DMS 273 (cell line): Measurements from ENCODE around the gene C4orf54.

Experiments used
- DNase-seq: peaks from one replicate; lab custom pipeline; 2025; ENCODE audit not compliant: unreplicated experiment; lab: John Stamatoyannopoulos, UW

C4orf54 gene

DNA sequence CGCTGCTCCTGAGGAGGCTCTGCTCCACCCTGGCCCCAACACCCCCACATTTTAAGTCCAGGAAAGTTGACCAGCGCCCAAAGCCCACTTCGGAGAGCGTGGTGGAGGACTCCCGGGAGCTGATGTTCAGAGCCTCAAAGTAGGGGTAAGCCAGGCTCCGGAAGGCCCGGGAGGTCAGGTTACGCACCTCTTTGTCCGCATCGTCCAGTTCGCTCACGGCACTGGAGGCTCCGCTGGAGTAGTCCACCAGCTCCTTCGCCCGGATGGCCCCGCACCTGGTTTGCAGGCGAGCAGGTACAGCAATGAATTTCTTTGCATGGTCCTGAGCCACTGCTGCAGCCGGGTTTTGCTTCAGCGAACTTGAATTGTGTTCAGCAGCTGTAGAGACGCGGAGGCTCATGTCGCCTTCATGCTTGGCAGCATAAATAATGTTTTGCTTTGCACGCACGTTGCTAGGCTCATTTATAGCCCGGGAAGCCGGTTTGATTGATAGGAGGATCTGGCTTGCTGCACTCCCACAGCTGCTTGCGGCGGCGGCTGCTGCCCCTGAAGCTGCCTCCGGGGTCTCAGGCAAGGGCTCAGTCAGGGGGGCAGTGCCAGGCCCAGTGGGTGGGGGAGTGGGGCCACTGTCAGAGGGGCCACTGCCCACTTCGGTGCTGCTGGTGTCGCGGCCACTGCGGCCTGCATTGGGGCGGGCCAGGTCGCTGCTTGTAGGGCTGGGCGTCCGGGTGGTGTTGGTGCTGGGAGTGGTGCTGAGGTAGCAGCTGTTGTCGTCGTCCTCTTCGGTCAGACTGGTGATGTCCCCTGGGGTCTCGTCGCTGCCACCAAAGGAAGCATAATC lies 4.8 kb downstream of the C4orf54 start:
- DNase-seq: no peak

DNA sequence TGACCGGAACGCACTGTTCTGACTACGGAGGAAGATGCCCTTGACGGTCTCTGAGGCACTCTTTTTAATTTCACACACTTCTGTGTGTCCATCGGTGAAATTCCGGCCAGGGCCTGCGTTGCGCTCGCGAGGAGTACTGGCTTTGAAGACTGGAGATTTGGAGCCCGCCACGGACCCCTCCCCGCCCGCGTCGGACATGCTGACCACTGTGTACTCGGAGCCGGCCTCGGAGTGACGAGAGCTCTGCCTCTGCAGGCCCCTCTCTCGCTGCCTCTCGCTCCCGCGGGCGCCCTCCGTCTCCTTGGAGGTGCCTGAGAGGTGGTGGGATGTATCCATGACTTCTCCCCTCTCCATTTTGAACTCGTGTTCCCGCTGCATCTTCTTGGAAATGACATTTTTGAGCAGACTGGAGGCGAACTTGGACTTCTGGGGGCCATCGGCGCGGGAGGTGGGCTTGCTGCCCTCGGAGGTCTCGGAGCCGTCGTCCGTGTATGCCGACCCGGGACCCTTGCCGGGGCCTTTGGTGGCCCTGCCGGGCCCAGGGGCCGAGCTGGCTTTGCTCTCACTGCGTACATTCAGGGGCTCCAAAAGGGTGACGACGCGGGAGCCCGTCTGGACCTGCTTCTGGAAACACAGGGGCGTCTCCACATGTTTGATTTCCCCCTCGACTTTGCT lies 5.7 kb downstream of the C4orf54 start:
- DNase-seq: no peak

DNA sequence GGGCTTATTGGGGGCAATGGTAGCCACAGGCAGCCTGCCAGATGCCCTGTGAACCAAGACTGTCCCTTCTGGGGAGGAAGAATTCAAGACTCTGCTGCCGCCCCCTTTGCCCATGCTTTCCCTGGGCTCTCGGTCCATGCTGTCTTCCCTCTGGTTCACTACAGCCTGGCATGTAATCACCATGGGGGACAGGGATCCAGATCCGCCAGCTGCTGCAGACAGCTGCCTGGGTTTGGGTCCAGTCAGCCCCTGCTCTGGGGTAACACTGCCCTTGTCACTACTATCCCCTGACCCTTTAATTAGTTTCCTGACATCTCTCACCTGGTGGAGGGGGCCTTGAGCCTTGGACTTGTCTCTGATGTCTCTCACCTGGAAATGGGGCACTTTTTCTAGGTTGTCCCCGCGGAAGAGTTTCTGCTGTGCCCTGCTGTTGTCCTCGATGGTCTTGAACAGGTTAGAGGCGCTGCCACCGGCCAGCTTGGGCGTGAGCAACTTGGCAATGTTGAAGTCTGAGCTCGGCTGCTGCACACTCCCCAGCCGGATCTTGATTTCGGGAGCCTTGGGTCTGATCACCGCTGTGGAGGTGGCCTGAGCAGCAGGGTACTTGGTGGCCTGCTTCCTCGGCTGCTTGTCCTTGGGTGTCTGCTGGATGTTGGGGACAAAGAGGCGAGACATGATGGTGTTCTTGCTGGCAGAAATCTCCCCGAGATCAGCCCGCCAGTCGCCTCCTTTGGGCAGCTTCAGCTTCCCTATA lies 6.4 kb downstream of the C4orf54 start:
- DNase-seq: no peak

DNA sequence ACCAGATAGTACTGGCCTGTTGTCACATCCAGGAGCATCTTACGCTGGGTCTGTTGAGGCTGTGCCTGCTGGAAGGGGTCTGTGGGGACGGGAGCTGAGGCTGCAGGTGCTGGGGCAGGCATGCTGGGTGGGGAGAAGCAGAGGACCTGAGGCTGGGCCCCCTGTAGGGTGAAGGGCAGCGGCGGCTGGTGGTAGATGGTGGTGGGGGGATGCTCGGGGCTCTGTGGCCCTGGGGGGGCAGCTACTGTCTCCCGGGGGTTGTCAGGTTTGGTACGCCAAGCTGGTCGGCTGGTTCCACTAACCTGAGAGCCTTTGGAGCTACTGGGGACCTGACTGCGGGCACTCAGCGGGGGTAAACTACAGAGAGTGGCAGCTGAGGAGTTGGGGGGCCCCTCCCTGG lies 7.8 kb downstream of the C4orf54 start:
- no peak for DNase-seq

DNA sequence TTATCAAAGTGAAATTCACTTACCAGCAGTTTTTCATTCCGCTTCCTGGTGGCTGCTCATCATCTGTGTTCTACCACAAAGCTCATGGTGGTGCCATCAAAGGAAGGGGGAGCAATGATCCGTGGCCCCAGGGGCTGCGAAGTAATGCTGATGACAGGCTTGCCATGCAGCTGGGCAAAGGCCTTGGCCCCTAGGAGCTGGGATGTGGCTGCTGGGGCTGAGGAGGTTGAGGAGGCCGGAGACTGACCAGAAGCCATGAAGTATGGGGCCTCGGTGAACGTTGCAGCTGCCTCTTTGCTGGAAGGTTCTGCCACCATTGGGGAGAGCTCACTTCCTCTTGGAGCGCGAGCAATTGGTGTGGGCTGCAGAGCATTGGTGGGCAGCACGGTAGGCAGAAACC lies 8.4 kb downstream of the C4orf54 start:
- DNase-seq: no peak

DNA sequence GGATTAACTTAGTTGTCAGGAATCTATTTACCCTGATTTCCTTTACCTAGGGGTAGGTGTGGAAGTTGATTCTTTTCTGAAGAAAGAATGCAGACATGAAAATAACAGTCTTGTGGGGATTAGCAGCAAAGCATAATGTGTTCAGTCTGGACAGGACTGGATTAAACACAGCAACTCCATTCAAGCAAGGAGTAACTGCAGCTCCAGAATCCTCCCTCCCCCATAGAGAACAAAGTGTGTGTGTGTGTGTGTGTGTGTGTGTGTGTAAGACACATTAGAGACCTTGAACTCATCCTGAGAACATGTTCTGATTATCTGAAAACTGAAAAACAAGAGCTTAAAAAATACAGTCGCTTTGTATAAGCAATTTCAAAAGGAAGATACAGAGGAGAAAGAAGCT lies 9.3 kb downstream of the C4orf54 start:
- peak; percentile 19 for DNase-seq

DNA sequence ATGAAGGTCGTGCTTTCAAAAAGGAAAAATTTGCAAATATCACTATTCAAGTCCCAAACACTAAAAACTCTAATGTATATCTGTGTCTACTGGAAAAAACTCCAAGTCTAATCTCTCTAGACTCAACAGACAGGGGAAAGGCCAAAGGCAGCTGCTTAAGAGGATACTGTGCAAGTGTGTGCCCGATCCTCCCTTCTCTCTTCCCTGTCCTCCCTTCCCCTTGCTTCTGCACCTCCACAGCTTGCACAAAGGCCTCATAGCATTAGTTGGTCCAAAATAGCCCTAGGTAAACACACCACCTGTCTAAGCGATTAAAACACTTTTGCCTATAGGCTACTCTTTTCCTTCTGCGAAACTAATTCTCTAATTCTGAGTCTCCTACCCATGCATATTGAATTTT lies 10.6 kb downstream of the C4orf54 start:
- DNase-seq: peak; percentile 5

DNA sequence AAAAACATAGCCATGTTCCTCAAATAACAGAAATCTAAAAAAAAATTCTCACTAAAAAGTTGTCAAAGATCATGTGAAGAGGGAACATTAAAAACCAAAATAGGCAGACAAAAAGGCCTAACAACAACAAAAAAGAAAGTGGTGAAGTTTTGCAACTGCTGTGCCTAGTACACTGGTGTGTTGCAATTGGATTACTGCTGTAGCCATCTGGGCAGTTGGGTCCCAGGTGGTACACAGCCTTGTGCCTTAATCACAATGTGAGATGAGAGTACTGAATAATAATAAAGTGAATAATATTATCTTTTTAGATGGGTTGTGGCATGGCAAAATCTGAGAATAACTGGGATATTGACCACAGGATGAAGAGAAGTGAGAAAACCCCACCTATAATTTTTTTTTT lies 12.0 kb downstream of the C4orf54 start:
- peak; percentile 68 for DNase-seq

DNA sequence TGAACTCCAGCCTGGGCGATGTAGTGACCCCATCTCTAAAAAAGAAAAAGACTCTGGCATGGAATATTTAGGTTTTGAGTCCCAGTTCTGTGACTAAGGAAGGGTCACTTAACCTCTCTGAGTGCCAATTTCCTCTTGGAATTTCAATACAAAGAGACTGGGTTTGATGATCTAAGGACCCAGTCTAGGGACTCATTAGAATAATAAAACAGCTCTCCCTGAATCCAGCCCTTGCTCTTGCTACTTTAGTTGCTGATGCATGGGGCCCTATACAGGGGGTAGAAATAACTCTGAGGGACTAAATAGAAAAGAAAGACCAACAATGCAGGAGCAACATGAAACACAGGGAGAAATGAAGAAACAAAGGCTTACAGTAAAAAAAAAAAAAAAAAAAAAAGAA lies 12.6 kb downstream of the C4orf54 start:
- DNase-seq: no peak

DNA sequence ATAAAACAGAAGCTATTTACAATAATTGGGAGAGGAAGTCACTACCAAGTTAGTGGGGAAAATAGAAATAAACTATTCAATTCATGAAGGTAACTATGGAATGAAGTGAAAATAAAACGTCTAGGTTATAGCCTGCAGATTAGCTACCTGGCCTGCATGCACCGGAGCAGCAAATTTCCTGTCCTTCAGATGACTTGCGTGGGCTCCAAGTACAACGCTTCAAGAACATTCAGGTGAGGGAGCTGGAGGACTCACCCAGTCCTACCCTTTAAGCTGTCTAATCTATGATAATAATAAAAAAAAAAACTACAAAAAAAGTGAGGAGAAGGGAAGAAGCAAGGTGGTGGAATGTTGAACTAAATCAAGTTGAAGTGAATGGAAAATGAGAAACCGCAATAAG lies 13.2 kb downstream of the C4orf54 start:
- DNase-seq: no peak

DNA sequence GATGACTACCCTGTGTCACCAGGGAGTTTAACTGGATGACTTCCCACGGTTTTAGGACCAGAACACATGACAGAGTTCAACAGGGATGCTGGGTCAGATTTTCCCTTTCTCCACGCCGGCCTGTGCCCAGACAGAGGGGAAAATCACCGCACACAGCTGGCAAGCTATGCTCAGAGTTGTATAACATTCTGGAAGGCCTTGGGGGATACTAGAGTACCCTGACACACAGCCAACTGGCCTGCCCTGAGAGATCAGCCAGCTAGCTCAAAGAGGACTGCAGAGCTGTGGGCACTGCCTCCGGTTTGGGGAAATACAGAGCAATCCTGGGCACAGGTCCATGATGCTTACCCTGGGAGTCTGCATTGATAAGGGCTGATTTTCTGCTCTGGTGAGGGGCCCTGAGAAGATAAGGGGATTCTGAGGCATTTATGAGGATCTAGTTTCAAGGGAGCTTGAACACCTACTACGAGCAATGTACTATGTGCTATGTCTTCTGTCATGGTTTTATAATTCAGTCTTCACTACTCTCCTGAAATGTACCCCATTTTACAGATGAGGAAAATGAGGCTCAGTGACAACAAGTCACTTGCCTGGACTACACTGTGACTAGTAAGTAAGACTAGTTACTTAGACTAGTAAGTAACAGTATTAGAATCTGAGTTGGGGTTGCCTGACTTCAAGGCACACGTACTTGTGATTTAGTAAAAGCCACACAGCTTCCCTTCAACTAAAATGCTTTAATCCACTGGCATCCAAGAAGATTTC lies 14.7 kb downstream of the C4orf54 start:
- no peak for DNase-seq

DNA sequence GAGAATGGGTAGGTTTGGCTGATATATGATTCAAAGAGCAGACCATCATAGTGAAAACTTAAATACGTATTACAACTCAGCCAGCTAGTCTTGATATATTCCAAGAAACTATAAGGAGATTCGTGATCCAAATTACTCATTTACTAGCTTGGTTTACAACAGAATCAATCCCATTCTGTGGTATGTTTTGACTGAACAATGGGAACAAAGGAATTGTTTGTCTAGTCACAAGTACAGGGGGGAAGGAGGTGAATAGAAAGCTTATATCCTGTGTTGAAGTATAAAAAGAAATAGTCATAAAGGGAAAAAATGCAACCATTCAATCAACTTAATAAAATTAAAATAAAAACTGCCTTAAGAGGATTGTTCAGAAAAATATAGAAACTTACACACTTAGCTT lies 17.0 kb downstream of the C4orf54 start:
- DNase-seq: no peak

DNA sequence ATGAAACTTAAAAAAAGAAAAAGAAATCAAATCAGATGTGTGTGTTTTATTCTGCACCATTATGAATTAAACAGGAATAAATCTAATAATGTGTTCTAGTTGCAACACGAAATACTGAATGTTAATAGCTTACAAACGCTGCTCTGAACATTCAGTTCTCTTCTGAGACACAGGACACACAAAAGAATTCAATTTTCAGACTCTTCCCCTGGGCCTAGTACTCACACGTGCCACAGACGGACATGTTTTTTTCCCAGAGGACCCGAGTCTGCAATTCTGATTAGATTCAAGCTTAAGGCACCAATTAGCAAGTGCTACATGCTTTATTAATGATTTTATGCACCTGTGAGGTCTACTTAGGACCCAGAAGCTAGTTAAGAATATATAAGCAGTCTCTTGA lies 20.5 kb downstream of the C4orf54 start:
- DNase-seq: no peak

DNA sequence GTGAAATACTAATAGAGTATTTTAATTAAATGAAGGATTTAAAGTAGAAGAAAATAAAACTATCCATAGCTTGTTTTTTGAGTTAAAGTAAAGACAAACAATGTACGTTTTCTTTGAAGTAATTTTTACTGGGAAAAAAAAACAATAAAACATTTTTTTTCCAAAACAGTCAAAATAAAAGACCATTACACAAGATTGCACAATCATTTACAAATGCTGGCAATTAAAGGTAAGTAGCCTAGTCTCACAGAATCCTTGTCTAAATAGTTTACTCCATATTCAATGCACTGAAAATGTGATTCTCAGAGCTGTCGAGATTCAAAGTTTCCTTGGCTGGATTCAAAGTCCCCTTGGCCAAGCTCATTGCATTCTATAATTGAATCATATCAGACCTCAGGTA lies 21.2 kb downstream of the C4orf54 start:
- no peak for DNase-seq

DNA sequence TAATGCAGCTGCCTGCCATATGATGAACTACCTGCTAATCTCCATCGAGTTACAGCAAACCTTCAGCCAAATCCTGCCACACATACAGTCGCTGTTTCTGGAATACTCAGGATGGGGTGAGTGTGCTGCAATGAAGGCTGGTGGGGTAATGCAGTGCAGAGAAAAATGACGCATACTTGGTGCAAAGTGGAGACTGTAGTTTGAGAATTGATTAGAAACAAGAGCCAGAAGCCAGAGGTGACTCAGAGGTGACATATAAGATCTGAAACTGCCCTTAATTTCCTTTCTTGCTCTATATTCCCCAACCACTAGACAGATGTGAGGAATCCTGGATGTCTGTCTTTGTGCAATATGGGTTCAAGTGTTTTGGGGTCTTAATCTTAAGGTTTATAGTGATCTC lies 22.0 kb downstream of the C4orf54 start:
- DNase-seq: no peak

DNA sequence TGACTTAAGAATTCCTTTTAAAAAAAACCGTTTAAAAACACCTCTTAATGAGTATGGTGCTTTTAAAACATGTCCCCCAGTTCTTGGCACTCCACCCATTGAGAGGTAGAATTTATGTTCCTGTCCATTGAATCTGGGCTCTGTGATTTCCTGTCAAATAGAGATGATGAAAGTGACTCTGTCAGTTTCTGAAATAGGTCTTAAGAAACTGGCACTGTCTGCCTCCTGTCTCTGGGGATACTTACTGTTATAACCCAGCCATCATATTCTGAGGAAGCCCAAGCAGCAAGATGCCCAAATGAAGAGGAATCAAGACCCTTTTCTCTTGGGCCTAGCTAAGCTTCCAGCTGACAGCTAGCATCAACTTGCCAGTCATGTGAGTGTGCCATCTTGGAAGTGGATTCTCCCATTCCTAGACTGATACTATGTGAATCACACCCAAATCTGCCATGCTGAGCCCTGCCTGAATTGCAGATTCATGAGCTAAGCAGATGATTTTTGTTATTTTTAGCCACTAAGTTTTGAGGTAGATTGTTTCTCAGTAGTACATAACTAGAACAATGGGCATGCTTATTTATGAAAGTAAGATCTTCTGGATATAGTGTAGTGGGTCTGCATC lies 22.8 kb downstream of the C4orf54 start:
- no peak for DNase-seq

DNA sequence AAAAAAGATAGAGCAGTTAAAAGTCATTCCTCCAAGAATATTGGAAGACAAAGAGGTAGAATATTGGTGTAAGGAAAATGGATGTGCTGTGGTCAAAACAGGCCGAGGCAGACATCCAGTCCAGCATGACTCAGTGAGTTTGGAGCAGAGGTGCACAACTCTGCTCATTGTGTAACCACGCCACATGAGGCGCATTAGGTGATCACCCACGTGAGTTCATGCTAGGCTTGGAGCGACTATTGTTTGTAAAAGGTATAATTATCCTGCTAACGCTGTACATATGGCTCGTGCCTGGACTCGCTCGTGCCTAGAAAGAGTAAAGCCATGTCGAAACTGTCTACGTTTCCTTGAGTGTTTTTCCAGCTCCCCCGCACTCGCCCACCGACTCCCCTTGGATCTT lies 23.9 kb downstream of the C4orf54 start:
- DNase-seq: no peak

DNA sequence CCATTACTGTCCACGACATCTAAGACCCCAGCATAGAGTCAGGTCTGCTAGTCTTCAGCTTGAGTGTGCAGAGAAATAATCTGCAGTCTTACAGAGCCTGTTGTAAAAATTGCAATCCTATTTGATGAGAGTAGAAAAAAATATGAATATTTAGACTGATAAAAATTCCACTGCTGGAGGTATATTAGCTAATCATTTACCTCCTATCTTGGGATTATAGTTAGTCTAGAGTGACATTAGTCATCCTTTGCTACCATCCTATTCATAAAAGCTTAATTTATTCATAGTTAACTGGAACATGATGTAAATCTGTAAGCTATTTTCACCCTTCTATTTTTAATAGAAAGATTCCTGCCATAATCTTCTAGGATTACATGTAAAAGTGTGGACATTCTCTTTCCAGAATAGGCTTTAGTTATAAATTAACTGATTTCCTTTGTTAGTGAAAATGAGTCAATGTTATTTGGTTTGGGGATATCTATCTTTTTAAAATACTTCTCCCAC lies 26.7 kb downstream of the C4orf54 start:
- DNase-seq: no peak

DNA sequence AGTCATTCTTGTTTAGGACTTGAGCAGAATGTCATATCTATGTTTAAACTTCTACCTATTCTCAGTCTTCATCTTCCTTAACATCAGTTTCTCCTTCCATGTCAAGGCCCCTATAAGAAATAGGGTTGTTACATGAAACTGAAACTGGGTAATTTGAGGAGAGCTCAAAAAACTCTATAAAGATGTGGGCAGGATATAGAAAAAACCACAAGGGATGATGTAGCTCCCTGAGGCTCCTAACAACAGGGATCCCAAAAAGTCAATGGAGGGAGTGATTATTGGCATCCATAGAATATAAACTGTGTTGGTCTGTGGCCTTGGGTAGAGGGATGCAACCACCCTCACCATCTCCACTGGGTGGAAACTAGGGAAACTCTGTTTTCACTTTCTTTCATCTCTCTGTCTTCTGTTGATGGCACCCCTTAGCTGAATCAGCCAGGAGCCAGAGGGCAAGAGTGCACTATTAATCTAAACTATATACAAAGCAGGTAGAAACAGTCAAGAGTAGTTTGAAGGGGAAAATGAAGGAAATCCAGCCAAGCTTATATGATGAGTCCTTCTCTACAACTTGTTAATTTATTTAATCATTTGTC lies 27.6 kb downstream of the C4orf54 start:
- no peak for DNase-seq

DNA sequence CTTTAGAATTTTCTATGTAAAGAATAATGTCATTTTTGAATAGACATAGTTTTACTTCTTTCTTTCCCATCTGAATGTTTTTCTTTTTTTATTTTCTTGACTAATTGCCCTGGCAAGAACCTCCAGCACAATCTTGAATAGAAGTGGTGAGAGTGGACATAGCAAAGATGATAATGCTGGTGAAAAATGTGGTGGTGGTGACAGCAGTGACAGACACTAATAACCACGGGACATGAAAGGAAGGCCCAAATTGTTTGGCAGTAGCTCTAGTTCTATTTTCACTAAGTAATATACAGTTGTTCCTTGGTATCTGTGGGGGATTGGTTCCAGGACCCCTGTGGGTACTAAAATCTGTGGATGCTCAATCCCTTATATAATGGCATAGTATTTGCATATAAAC lies 29.6 kb downstream of the C4orf54 start:
- DNase-seq: no peak
